GM12875 (cell line): ENCODE data around the gene HGFAC.

Experiments
- H3K4me3 ChIP-seq: one replicate; pipeline ENCODE4 v1.5.1; 2011; ENCODE audit warnings: low read depth, low read length, control low read depth
- TF ChIP-seq, protein P1 (sequence below): IDR thresholded peaks from 2 replicates; pipeline ENCODE4 v1.5.1; 2011; ENCODE audit warnings: low read depth, mild to moderate bottlenecking, control low read depth, inconsistent platforms, low read length, moderate library complexity, borderline replicate concordance; ENCODE audit not compliant: insufficient read depth

Gene HGFAC

DNA sequence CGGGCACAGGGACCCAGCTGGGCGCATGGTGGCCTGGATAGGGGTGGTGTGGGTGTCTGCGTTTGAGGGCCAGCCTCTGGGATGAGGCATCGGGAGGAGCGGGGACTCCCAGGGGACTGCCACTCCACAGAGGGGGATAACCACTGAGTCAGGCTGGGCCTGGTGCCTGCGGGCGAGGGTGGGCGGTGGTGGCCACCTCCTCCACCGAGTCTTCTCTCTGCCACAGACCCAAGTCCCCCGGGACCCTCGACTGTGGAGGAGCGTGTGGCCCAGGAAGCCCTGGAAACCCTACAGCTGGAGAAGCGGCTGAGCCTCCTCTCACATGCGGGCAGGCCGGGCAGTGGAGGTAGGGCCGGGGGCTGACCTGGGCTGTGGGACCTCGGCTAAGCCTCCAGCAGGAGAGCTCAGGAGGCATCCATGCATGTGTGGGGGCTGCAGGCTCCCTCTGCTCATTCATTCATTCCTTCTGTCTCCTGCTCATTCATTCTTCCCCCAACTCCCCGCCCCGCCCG, 47.7 kb downstream of the HGFAC start:
- TF ChIP-seq, protein P1, sequence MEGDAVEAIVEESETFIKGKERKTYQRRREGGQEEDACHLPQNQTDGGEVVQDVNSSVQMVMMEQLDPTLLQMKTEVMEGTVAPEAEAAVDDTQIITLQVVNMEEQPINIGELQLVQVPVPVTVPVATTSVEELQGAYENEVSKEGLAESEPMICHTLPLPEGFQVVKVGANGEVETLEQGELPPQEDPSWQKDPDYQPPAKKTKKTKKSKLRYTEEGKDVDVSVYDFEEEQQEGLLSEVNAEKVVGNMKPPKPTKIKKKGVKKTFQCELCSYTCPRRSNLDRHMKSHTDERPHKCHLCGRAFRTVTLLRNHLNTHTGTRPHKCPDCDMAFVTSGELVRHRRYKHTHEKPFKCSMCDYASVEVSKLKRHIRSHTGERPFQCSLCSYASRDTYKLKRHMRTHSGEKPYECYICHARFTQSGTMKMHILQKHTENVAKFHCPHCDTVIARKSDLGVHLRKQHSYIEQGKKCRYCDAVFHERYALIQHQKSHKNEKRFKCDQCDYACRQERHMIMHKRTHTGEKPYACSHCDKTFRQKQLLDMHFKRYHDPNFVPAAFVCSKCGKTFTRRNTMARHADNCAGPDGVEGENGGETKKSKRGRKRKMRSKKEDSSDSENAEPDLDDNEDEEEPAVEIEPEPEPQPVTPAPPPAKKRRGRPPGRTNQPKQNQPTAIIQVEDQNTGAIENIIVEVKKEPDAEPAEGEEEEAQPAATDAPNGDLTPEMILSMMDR = no peak
- no peak overlapping the region for H3K4me3 ChIP-seq

DNA sequence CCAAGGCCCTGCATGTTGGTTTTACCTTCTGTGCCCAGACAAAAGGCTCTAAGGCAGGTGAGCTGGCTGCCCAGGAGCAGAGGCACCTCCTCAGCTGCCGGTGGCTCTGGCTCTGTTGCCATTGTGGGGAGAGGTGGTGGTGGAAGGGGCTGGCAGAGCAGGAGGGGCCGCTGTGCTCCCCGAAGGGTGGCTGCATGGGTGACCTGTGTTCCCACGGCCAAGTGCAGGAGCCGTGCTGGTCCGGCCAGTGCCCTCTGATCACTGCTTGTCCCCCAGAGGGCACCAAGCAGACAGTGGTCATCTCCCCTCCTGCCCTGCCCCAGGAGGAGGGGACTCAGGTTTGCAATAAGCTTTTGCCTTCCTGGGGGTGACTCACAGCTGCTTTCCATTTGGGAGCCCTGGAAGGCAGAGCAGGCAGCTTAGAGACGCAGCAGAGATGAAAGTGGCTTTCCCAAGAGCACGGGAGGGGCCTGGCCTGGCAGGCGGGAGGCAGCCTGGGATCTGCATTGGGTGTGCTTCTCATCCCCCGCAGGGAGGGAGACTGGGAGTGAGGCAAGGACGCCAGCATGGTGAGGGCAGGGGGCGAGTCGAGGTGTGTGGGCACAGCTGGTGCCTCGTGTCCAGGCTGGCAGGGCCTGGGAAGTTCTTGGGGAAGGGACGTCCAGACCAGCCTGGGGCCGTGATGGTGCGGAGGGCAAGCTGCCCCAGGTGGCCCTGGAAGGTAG, 50.1 kb downstream of the HGFAC start:
- H3K4me3 ChIP-seq = no peak overlapping the region

GRCh38 chr4:3492741-3493719, 51.3 kb downstream of the HGFAC start:
- TF ChIP-seq, protein P1 = no peak

More for the DNA sequence above, 50.1 kb downstream of the HGFAC start:
- TF ChIP-seq, protein P1 = no peak

DNA sequence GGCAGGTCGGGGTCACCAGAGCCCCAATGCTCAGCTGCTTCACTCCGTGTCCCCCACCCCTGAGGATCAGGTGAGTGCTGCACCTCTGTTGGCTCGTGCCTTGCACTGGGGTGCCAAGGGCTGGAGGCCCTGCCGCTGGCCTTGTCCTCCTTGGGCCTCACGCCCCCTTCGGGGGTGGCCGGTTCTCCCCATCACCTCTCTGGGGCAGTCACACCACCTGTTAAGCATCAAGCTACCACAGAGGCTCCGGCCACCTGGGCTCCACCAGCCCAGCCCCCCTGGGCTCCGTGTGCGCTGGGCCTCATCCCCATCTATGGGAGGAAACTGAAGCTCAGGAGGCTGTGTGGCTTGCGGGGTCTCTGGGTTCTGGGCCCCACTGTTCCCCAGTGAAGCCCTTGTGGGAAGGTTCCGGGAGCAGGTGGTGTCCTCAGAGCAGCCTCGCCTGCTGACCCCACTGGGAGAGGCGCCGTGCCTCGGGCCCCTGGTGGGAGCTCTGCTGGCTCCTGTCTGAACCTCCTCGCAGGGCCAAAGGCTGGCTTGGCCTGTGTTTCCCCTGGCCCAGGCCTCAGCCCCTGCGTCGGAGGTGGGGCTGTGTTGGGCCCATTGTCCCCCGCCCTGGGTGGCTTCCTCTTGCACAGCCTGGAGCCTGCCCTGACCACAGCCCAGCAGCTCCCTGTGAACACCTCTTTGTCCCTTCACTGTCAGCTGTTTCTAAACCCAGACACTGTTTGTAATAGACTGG, 52.1 kb downstream of the HGFAC start:
- no peak overlapping the region for H3K4me3 ChIP-seq
- TF ChIP-seq, protein P1 = no peak

More at GRCh38 chr4:3492741-3493719, 51.3 kb downstream of the HGFAC start:
- H3K4me3 ChIP-seq = no peak overlapping the region

DNA sequence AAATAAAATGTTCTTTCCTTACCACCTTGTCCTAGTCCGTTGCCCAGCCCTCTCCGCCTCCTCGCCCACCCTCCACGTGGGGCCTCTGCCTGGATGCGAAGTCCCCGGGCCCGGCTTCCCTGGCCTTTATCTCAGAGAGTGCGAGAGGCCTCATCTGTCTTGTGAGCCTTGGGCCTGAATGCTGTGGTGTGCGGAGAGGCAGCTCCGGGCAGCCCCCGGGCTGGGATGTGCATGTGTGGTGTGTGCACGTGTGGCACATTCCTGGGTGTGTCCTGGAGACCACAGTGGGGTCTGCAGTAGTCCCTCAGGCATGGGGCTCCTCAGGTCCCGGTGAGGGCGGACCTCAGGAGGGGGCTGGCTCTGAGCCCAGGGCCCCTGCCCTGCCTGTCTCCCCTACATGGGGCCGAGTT, 52.7 kb downstream of the HGFAC start:
- no peak overlapping the region for H3K4me3 ChIP-seq
- TF ChIP-seq, protein P1 = no peak

DNA sequence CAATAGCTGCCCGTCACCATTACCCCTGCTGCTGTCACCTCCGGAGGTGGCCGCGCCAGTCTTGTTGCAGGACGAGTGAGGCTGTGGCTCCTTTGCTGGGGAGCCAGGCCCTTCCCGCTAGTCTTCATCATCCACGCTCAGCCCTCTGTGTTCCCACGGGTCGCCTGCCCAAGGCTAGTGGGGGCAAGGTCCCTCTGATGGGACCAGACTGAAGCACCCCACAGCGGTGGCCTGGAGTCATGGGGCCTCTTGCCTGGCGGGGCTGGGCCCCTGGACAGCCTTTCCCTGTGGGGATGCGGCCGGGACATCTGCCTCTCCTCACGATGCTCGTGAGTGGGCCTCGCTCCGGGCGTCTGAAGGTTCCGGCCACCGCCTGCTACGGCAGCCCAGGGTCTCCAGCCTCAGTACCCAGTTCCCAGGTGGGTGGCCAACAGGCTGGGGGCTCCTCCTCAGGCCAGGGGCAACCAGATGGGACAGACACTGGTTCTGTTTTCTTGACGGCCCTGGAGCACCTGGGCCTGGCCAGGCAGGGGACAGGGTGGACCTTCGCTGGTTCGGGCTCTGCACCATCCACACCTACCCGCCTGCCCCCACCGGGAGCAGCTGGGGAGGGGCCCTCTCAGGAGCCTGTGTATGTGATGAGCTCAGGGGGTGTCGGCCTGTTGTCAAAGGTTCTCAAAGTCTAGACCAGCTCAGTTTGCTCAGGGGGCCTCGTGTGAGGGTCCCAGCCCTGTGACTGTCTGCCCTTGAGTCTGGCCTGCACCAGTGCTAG, 53.6 kb downstream of the HGFAC start:
- TF ChIP-seq, protein P1 = no peak

More for the DNA sequence above, 53.6 kb downstream of the HGFAC start:
- H3K4me3 ChIP-seq = no peak overlapping the region
